H1 (cell line): ENCODE measurements around the gene SPEF2. TPM values are rescaled to one million over a fixed set of nuclear protein-coding genes. Genes with fewer than 3 reads are reported as not detected.

Experiments used
- EZH2 ChIP-seq: fragments of 200-600 bp; sonication (generic); IDR thresholded peaks from 2 replicates; pipeline ENCODE4 v1.7.1; 2012; ENCODE audit warnings: low read depth, mild to moderate bottlenecking, moderate library complexity, low read length, inconsistent platforms; ENCODE audit not compliant: severe bottlenecking
- NANOG ChIP-seq: IDR thresholded peaks from 2 replicates; pipeline ENCODE4 v1.6.1; 2011; ENCODE audit warnings: low read length, low read depth, mild to moderate bottlenecking, inconsistent platforms; ENCODE audit not compliant: insufficient read depth, poor library complexity, severe bottlenecking
- POLR2A ChIP-seq, 2 experiments: IDR thresholded peaks; 1 replicate in 1 of 2; 2 replicates in 1 of 2; pipeline ENCODE4 v1.6.1; 2011; ENCODE audit warnings: low read depth in 2 of 2, low read length in 2 of 2, mild to moderate bottlenecking in 2 of 2; ENCODE audit errors: control extremely low read depth in 1 of 2
- POU5F1 ChIP-seq: IDR thresholded peaks from 2 replicates; pipeline ENCODE4 v1.6.1; 2011; ENCODE audit warnings: low read depth, mild to moderate bottlenecking, low read length, moderate library complexity
- RAD21 ChIP-seq, 2 experiments: IDR thresholded peaks in 1 of 2; conservative IDR thresholded peaks in 1 of 2; 2 replicates each; pipeline ENCODE4 v1.6.1; 2011; ENCODE audit warnings: low read depth in 2 of 2, low read length in 2 of 2, improper control_type of control experiment in 1 of 2, inconsistent platforms in 1 of 2, mild to moderate bottlenecking in 1 of 2, moderate library complexity in 1 of 2
- SAP30 ChIP-seq: fragments of 300-600 bp; sonication (generic); IDR thresholded peaks from 2 replicates; pipeline ENCODE4 v1.7.1; 2012; ENCODE audit warnings: low read length, moderate library complexity, mild to moderate bottlenecking, inconsistent platforms; ENCODE audit not compliant: insufficient read depth, insufficient replicate concordance
- SP2 ChIP-seq: IDR thresholded peaks from 2 replicates; pipeline ENCODE4 v1.6.1; 2012; ENCODE audit warnings: mild to moderate bottlenecking, low read length, inconsistent platforms
- SP4 ChIP-seq: IDR thresholded peaks from 2 replicates; pipeline ENCODE4 v1.6.1; 2012; ENCODE audit warnings: low read length, inconsistent platforms
- TAF1 ChIP-seq: IDR thresholded peaks from 2 replicates; pipeline ENCODE4 v1.6.1; 2011; ENCODE audit warnings: mild to moderate bottlenecking, low read depth, low read length
- polyA plus RNA-seq, 7 experiments: library from polyadenylated mRNA; depleted of rRNA in 3 of 7; stranded (reverse) in 5 of 7; unstranded in 2 of 7; fragments of >200 nt in 5 of 7; fragments of 200-250 nt in 2 of 7; gene quantifications; 1 replicate in 5 of 7; 2 replicates in 1 of 7; 4 replicates in 1 of 7; pipeline versions ENCODE4 v1.2.1 to v1.2.3, GENCODE V29; 2011 to 2013; ENCODE audit warnings: missing spikeins in 2 of 7, mixed read lengths in 2 of 7
- total RNA-seq: library from RNA; stranded (reverse); fragmentation: NEBNext Ultra II Directional; extraction: Animal tissue kit (Norgen Biotek cat#: 25700); gene quantifications from 2 replicates; pipeline ENCODE4 v1.2.1, GENCODE V29; 2021
- TF ChIP-seq, protein P1 (sequence below): fragments of 300-600 bp; sonication (generic); IDR thresholded peaks from 2 replicates; pipeline ENCODE4 v1.7.1; 2012; ENCODE audit warnings: low read length, moderate library complexity, mild to moderate bottlenecking, inconsistent platforms; ENCODE audit not compliant: insufficient replicate concordance

Gene SPEF2
- total and polyA plus RNA-seq, 2 of the 8 experiments (the other 6 are each of a cell fraction or from before 2014, with no cell fraction given) = 0.14 to 0.73 TPM

DNA sequence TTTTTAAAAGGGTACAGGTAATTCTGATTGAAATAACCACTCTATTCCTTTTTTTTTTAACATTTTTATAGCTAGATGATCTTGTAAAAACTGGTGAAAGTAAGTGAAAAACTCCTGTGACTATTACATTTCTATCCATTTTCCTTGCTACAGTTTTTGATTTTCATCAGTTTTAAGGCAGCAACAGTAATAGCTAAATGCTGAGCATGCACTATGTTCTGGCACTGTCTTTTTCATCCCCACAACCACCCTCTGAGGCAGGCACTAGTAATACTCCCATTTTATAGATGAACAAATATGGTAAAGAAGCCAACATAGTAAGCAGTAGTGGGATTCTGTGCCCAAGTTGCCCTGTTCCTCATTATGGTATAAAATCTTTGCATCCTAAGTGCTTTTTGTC lies 126.0 kb downstream of the SPEF2 start (continued):
- TF ChIP-seq, protein P1, sequence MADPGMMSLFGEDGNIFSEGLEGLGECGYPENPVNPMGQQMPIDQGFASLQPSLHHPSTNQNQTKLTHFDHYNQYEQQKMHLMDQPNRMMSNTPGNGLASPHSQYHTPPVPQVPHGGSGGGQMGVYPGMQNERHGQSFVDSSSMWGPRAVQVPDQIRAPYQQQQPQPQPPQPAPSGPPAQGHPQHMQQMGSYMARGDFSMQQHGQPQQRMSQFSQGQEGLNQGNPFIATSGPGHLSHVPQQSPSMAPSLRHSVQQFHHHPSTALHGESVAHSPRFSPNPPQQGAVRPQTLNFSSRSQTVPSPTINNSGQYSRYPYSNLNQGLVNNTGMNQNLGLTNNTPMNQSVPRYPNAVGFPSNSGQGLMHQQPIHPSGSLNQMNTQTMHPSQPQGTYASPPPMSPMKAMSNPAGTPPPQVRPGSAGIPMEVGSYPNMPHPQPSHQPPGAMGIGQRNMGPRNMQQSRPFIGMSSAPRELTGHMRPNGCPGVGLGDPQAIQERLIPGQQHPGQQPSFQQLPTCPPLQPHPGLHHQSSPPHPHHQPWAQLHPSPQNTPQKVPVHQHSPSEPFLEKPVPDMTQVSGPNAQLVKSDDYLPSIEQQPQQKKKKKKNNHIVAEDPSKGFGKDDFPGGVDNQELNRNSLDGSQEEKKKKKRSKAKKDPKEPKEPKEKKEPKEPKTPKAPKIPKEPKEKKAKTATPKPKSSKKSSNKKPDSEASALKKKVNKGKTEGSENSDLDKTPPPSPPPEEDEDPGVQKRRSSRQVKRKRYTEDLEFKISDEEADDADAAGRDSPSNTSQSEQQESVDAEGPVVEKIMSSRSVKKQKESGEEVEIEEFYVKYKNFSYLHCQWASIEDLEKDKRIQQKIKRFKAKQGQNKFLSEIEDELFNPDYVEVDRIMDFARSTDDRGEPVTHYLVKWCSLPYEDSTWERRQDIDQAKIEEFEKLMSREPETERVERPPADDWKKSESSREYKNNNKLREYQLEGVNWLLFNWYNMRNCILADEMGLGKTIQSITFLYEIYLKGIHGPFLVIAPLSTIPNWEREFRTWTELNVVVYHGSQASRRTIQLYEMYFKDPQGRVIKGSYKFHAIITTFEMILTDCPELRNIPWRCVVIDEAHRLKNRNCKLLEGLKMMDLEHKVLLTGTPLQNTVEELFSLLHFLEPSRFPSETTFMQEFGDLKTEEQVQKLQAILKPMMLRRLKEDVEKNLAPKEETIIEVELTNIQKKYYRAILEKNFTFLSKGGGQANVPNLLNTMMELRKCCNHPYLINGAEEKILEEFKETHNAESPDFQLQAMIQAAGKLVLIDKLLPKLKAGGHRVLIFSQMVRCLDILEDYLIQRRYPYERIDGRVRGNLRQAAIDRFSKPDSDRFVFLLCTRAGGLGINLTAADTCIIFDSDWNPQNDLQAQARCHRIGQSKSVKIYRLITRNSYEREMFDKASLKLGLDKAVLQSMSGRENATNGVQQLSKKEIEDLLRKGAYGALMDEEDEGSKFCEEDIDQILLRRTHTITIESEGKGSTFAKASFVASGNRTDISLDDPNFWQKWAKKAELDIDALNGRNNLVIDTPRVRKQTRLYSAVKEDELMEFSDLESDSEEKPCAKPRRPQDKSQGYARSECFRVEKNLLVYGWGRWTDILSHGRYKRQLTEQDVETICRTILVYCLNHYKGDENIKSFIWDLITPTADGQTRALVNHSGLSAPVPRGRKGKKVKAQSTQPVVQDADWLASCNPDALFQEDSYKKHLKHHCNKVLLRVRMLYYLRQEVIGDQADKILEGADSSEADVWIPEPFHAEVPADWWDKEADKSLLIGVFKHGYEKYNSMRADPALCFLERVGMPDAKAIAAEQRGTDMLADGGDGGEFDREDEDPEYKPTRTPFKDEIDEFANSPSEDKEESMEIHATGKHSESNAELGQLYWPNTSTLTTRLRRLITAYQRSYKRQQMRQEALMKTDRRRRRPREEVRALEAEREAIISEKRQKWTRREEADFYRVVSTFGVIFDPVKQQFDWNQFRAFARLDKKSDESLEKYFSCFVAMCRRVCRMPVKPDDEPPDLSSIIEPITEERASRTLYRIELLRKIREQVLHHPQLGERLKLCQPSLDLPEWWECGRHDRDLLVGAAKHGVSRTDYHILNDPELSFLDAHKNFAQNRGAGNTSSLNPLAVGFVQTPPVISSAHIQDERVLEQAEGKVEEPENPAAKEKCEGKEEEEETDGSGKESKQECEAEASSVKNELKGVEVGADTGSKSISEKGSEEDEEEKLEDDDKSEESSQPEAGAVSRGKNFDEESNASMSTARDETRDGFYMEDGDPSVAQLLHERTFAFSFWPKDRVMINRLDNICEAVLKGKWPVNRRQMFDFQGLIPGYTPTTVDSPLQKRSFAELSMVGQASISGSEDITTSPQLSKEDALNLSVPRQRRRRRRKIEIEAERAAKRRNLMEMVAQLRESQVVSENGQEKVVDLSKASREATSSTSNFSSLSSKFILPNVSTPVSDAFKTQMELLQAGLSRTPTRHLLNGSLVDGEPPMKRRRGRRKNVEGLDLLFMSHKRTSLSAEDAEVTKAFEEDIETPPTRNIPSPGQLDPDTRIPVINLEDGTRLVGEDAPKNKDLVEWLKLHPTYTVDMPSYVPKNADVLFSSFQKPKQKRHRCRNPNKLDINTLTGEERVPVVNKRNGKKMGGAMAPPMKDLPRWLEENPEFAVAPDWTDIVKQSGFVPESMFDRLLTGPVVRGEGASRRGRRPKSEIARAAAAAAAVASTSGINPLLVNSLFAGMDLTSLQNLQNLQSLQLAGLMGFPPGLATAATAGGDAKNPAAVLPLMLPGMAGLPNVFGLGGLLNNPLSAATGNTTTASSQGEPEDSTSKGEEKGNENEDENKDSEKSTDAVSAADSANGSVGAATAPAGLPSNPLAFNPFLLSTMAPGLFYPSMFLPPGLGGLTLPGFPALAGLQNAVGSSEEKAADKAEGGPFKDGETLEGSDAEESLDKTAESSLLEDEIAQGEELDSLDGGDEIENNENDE = no peak
- TF ChIP-seq SP4 = no peak
- no peak for TF ChIP-seq SP2
- no peak for TF ChIP-seq NANOG
- TF ChIP-seq EZH2 = no peak
- no peak for TF ChIP-seq POLR2A (IDR thresholded peaks at IDR 0.05; ENCODE audit: control extremely low read depth in 1 of 2, low read depth in 2 of 2, low read length in 2 of 2)
- TF ChIP-seq POU5F1 = no peak
- TF ChIP-seq RAD21 (IDR thresholded peaks at IDR 0.05 in 1 of 2, conservative IDR thresholded peaks at IDR 0.05 in 1 of 2; ENCODE audit: low read depth in 2 of 2, low read length in 2 of 2) = no peak
- no peak for TF ChIP-seq SAP30
- TF ChIP-seq TAF1 = no peak
